K562 (cell line): Measurements from ENCODE around the gene SP6. TPM values are rescaled to one million over a fixed set of nuclear protein-coding genes. Genes with fewer than 3 reads are reported as not detected.

Source experiments
- ARNT ChIP-seq, 2 experiments: fragments of 450-650 bp; IDR thresholded peaks; 2 replicates each; pipeline ENCODE4 v1.6.1; 2016; ENCODE audit warnings: mild to moderate bottlenecking in 1 of 2
- PHTF2 ChIP-seq: fragments of 250-450 bp; sonication (Bioruptor Pico); IDR thresholded peaks from 2 replicates; pipeline ENCODE4 v1.5.0; 2021; ENCODE audit warnings: mild to moderate bottlenecking
- RBM25 ChIP-seq: fragments of 200-400 bp; formaldehyde crosslinking; IDR thresholded peaks from 2 replicates; pipeline ENCODE4 v1.6.1; 2018; ENCODE audit warnings: low read length, low read depth, moderate library complexity; ENCODE audit not compliant: severe bottlenecking
- TGIF2 ChIP-seq: sonication (generic); formaldehyde crosslinking; IDR thresholded peaks from 2 replicates; pipeline ENCODE4 v1.8.1; 2022; ENCODE audit warnings: mild to moderate bottlenecking, missing genetic modification reagents, moderate library complexity
- ZNF584 ChIP-seq: fragments of 200-800 bp; sonication (Bioruptor generic); IDR thresholded peaks from 2 replicates; pipeline ENCODE4 v1.6.1; 2016; ENCODE audit warnings: low read depth, mild to moderate bottlenecking, missing genetic modification characterization, missing compliant biosample characterization
- polyA plus RNA-seq, 8 experiments: library from polyadenylated mRNA; depleted of rRNA in 4 of 8; stranded (reverse) in 5 of 8; unstranded in 3 of 8; fragments of >200 nt; fragmentation: Nextera tagmentation in 2 of 8; fragmentation: Illumina TruSeq in 1 of 8; extraction: Ambion mirVana in 2 of 8; extraction: Trizol in 1 of 8; gene quantifications; 2 replicates each; pipeline versions ENCODE4 v1.2.1 to v1.2.3, GENCODE V29; 2011 to 2014; ENCODE audit warnings: inconsistent platforms in 1 of 8, missing spikeins in 1 of 8
- total RNA-seq, 7 experiments: library from RNA; depleted of rRNA in 6 of 7; stranded (reverse); fragments of >200 nt in 6 of 7; fragmentation: Illumina TruSeq in 2 of 7; extraction: Trizol in 2 of 7; gene quantifications; 2 replicates each; pipeline versions ENCODE4 v1.2.1 to v1.2.3, GENCODE V29; 2011 to 2021; ENCODE audit warnings: low replicate concordance in 1 of 7
- TF ChIP-seq, protein P1 (sequence below): IDR thresholded peaks from 3 replicates; pipeline ENCODE4 v1.6.1; 2011; ENCODE audit warnings: borderline replicate concordance, mild to moderate bottlenecking, moderate library complexity; ENCODE audit not compliant: insufficient read length; ENCODE audit errors: extremely low read depth
- TF ChIP-seq, protein P2 (sequence below): conservative IDR thresholded peaks from 2 replicates; pipeline ENCODE4 v1.6.1; 2011; ENCODE audit warnings: low read depth, mild to moderate bottlenecking, low read length; ENCODE audit not compliant: control insufficient read depth
- TF ChIP-seq, protein P3 (sequence below): sonication (generic); formaldehyde crosslinking; IDR thresholded peaks from 2 replicates; pipeline ENCODE4 v1.8.0; 2022; ENCODE audit warnings: missing genetic modification reagents, mild to moderate bottlenecking, borderline replicate concordance
- TF ChIP-seq, protein P4 (sequence below): fragments of 200-800 bp; sonication (Bioruptor generic); IDR thresholded peaks from 2 replicates; pipeline ENCODE4 v1.6.1; 2017; ENCODE audit warnings: missing genetic modification characterization, missing compliant biosample characterization
- TF ChIP-seq, protein P5 (sequence below): fragments of 200-800 bp; sonication (Bioruptor generic); IDR thresholded peaks from 2 replicates; pipeline ENCODE4 v1.6.1; 2017; ENCODE audit warnings: missing genetic modification characterization, missing compliant biosample characterization
- TF ChIP-seq, protein P6 (sequence below): fragments of 450-650 bp; IDR thresholded peaks from 2 replicates; pipeline ENCODE4 v1.7.1; 2018; ENCODE audit warnings: mild to moderate bottlenecking, low read depth; ENCODE audit not compliant: partially characterized antibody

The SP6 gene
- total and polyA plus RNA-seq, 9 of the 15 experiments (the other 6 are each of a cell fraction or from before 2014, with no cell fraction given): 0.11 to 7.9 (median 2.2) TPM

DNA sequence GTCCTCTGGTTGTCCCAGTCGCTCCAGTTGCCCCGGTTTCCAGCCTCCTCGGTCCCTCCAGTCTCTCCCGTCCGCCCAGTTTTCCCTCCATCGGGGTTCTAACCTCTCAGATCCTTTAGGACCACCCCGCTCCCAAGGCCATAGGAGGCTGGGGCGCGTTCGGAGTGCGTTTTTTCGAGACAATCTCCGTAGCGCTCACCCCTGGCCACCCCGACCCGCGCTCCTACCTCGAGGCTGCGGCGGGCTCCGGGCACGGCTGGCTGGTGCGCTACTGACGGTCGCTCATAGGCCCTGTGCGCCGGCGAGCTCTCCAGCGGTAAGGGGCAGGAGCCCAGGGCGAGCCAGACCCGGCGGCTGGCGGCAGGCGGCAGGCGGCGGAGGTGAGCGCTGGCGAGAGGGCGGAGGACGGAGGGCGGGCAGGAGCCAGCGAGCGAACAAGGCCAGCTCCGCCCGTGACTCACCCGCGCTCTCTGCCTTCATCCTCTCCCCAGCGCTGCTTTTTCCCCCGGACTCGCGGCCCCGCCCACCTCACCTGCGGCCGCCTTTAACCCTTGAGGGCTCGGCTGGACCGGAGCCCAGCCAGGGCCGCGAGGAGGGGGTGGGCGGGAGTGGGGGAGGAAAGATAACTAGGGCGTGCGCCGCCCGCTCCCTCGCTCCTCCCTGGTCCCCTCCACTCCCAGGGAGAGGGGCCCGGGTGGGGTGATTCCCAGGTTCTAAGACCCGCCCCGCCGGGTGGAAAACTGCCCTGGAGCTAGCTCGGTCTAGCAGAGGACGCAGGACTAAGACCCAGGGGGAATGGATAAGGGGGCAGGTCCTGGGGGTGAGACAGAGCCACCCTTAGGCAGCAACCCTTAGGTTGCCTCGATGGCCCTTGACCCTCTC lies at the start of gene SP6 (continued):
- TF ChIP-seq, protein P1, sequence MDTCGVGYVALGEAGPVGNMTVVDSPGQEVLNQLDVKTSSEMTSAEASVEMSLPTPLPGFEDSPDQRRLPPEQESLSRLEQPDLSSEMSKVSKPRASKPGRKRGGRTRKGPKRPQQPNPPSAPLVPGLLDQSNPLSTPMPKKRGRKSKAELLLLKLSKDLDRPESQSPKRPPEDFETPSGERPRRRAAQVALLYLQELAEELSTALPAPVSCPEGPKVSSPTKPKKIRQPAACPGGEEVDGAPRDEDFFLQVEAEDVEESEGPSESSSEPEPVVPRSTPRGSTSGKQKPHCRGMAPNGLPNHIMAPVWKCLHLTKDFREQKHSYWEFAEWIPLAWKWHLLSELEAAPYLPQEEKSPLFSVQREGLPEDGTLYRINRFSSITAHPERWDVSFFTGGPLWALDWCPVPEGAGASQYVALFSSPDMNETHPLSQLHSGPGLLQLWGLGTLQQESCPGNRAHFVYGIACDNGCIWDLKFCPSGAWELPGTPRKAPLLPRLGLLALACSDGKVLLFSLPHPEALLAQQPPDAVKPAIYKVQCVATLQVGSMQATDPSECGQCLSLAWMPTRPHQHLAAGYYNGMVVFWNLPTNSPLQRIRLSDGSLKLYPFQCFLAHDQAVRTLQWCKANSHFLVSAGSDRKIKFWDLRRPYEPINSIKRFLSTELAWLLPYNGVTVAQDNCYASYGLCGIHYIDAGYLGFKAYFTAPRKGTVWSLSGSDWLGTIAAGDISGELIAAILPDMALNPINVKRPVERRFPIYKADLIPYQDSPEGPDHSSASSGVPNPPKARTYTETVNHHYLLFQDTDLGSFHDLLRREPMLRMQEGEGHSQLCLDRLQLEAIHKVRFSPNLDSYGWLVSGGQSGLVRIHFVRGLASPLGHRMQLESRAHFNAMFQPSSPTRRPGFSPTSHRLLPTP: no peak
- no peak for TF ChIP-seq ARNT (IDR thresholded peaks at IDR 0.05)
- peak; percentile 54; the same call in 1 of the 2 replicates for TF ChIP-seq TGIF2 (CRISPR knock-in tag)
- no peak for TF ChIP-seq ZNF584 (CRISPR knock-in tag)
- TF ChIP-seq, protein P2, sequence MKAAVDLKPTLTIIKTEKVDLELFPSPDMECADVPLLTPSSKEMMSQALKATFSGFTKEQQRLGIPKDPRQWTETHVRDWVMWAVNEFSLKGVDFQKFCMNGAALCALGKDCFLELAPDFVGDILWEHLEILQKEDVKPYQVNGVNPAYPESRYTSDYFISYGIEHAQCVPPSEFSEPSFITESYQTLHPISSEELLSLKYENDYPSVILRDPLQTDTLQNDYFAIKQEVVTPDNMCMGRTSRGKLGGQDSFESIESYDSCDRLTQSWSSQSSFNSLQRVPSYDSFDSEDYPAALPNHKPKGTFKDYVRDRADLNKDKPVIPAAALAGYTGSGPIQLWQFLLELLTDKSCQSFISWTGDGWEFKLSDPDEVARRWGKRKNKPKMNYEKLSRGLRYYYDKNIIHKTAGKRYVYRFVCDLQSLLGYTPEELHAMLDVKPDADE: no peak
- TF ChIP-seq, protein P3, sequence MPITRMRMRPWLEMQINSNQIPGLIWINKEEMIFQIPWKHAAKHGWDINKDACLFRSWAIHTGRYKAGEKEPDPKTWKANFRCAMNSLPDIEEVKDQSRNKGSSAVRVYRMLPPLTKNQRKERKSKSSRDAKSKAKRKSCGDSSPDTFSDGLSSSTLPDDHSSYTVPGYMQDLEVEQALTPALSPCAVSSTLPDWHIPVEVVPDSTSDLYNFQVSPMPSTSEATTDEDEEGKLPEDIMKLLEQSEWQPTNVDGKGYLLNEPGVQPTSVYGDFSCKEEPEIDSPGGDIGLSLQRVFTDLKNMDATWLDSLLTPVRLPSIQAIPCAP (CRISPR knock-in tag): no peak
- TF ChIP-seq RBM25: no peak
- TF ChIP-seq, protein P4, sequence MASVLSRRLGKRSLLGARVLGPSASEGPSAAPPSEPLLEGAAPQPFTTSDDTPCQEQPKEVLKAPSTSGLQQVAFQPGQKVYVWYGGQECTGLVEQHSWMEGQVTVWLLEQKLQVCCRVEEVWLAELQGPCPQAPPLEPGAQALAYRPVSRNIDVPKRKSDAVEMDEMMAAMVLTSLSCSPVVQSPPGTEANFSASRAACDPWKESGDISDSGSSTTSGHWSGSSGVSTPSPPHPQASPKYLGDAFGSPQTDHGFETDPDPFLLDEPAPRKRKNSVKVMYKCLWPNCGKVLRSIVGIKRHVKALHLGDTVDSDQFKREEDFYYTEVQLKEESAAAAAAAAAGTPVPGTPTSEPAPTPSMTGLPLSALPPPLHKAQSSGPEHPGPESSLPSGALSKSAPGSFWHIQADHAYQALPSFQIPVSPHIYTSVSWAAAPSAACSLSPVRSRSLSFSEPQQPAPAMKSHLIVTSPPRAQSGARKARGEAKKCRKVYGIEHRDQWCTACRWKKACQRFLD: peak; percentile 54; the same call in 1 of the 2 replicates
- TF ChIP-seq PHTF2 (CRISPR knock-in tag): no peak
- TF ChIP-seq, protein P5, sequence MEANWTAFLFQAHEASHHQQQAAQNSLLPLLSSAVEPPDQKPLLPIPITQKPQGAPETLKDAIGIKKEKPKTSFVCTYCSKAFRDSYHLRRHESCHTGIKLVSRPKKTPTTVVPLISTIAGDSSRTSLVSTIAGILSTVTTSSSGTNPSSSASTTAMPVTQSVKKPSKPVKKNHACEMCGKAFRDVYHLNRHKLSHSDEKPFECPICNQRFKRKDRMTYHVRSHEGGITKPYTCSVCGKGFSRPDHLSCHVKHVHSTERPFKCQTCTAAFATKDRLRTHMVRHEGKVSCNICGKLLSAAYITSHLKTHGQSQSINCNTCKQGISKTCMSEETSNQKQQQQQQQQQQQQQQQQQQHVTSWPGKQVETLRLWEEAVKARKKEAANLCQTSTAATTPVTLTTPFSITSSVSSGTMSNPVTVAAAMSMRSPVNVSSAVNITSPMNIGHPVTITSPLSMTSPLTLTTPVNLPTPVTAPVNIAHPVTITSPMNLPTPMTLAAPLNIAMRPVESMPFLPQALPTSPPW (CRISPR knock-in tag): peak; percentile 76
- TF ChIP-seq, protein P6, sequence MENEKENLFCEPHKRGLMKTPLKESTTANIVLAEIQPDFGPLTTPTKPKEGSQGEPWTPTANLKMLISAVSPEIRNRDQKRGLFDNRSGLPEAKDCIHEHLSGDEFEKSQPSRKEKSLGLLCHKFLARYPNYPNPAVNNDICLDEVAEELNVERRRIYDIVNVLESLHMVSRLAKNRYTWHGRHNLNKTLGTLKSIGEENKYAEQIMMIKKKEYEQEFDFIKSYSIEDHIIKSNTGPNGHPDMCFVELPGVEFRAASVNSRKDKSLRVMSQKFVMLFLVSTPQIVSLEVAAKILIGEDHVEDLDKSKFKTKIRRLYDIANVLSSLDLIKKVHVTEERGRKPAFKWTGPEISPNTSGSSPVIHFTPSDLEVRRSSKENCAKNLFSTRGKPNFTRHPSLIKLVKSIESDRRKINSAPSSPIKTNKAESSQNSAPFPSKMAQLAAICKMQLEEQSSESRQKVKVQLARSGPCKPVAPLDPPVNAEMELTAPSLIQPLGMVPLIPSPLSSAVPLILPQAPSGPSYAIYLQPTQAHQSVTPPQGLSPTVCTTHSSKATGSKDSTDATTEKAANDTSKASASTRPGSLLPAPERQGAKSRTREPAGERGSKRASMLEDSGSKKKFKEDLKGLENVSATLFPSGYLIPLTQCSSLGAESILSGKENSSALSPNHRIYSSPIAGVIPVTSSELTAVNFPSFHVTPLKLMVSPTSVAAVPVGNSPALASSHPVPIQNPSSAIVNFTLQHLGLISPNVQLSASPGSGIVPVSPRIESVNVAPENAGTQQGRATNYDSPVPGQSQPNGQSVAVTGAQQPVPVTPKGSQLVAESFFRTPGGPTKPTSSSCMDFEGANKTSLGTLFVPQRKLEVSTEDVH: no peak
